H1 (cell line): Measurements from ENCODE around the gene SCN3A.

ENCODE experiments used
- ASH2L ChIP-seq: fragments of 200-600, 300-600 bp; sonication (generic); IDR thresholded peaks from one replicate; pipeline ENCODE4 v1.7.1; 2017; ENCODE audit warnings: low read length
- CBX8 ChIP-seq: fragments of 300-800, 300-1000 bp; sonication (generic); IDR thresholded peaks from 2 replicates; pipeline ENCODE4 v1.7.1; 2016; ENCODE audit warnings: low read depth, low read length, borderline replicate concordance
- CTCF ChIP-seq, 3 experiments: IDR thresholded peaks; 1 replicate in 2 of 3; 2 replicates in 1 of 3; pipeline versions ENCODE4 v1.5.1 to v1.6.1; 2011; ENCODE audit warnings: low read length in 3 of 3, mild to moderate bottlenecking in 3 of 3, inconsistent platforms in 2 of 3, low read depth in 1 of 3, moderate library complexity in 1 of 3; ENCODE audit not compliant: insufficient read depth in 1 of 3; ENCODE audit errors: control extremely low read depth in 1 of 3
- EP300 ChIP-seq, 2 experiments: IDR thresholded peaks; 1 replicate in 1 of 2; 2 replicates in 1 of 2; pipeline ENCODE4 v1.6.1; 2011 to 2012; ENCODE audit warnings: low read depth in 2 of 2, low read length in 2 of 2, mild to moderate bottlenecking in 2 of 2, borderline replicate concordance in 1 of 2, inconsistent platforms in 1 of 2, moderate library complexity in 1 of 2
- EZH2 ChIP-seq: fragments of 200-600 bp; sonication (generic); IDR thresholded peaks from 2 replicates; pipeline ENCODE4 v1.7.1; 2012; ENCODE audit warnings: low read depth, mild to moderate bottlenecking, moderate library complexity, low read length, inconsistent platforms; ENCODE audit not compliant: severe bottlenecking
- MAFK ChIP-seq: IDR thresholded peaks from 2 replicates; pipeline ENCODE4 v1.6.1; 2012; ENCODE audit warnings: low read depth, mild to moderate bottlenecking, improper control_type of control experiment, low read length
- NRF1 ChIP-seq: IDR thresholded peaks from 2 replicates; pipeline ENCODE4 v1.6.1; 2011; ENCODE audit warnings: mild to moderate bottlenecking, low read depth, low read length, improper control_type of control experiment
- POLR2A ChIP-seq, 2 experiments: IDR thresholded peaks; 1 replicate in 1 of 2; 2 replicates in 1 of 2; pipeline ENCODE4 v1.6.1; 2011; ENCODE audit warnings: low read depth in 2 of 2, low read length in 2 of 2, mild to moderate bottlenecking in 2 of 2; ENCODE audit errors: control extremely low read depth in 1 of 2
- POU5F1 ChIP-seq: IDR thresholded peaks from 2 replicates; pipeline ENCODE4 v1.6.1; 2011; ENCODE audit warnings: low read depth, mild to moderate bottlenecking, low read length, moderate library complexity
- RFX5 ChIP-seq: IDR thresholded peaks from 2 replicates; pipeline ENCODE4 v1.6.1; 2011; ENCODE audit warnings: low read depth, low read length, improper control_type of control experiment, borderline replicate concordance
- SIN3A ChIP-seq, 2 experiments: IDR thresholded peaks in 1 of 2; conservative IDR thresholded peaks in 1 of 2; 2 replicates each; pipeline ENCODE4 v1.6.1; 2011 to 2012; ENCODE audit warnings: low read length in 2 of 2, improper control_type of control experiment in 1 of 2, low read depth in 1 of 2, mild to moderate bottlenecking in 1 of 2
- SP1 ChIP-seq: IDR thresholded peaks from 2 replicates; pipeline ENCODE4 v1.6.1; 2011; ENCODE audit warnings: low read depth, low read length

GRCh38 chr2:165057931-165058330 lies 145.9 kb downstream of the SCN3A start:
- TF ChIP-seq CTCF (IDR thresholded peaks at IDR 0.05; ENCODE audit: control extremely low read depth in 1 of 3, insufficient read depth in 1 of 3, low read depth in 1 of 3, low read length in 3 of 3) (no peak), RFX5 (no peak), MAFK (no peak), EZH2 (no peak), POU5F1 (no peak), SP1 (no peak), ASH2L (no peak), EP300 (IDR thresholded peaks at IDR 0.05; ENCODE audit: borderline replicate concordance in 1 of 2, low read depth in 2 of 2, low read length in 2 of 2) (no peak), CBX8 (no peak), NRF1 (no peak), SIN3A (conservative IDR thresholded peaks at IDR 0.05 in 1 of 2, IDR thresholded peaks at IDR 0.05 in 1 of 2; ENCODE audit: low read depth in 1 of 2, low read length in 2 of 2) (no peak), POLR2A (IDR thresholded peaks at IDR 0.05; ENCODE audit: control extremely low read depth in 1 of 2, low read depth in 2 of 2, low read length in 2 of 2) (no peak)
